ENCODE results near the gene PRRG3.

PRRG3 gene

GRCh38 chrX:151723156-151723760, 28.0 kb downstream of the PRRG3 start:
- Mint-ChIP-seq H3K27me3 (peaks cover 8% of the 10 kb centered on the region), H3K27ac (no peak overlapping the region), H3K4me1 (no peaks in the 10 kb centered on the region), H3K4me3 (no peak overlapping the region), H3K36me3 (no peaks in the 10 kb centered on the region), H3K9me3 (no peaks in the 10 kb centered on the region)
- no peak for ATAC-seq

GRCh38 chrX:151724563-151725337, 29.5 kb downstream of the PRRG3 start:
- no peak for ATAC-seq
- Mint-ChIP-seq H3K4me3 (no peak overlapping the region), H3K27ac (no peak overlapping the region), H3K9me3 (no peaks in the 10 kb centered on the region), H3K27me3 (peaks cover 8% of the 10 kb centered on the region), H3K36me3 (no peaks in the 10 kb centered on the region), H3K4me1 (no peaks in the 10 kb centered on the region)

GRCh38 chrX:151725338-151725614, 30.0 kb downstream of the PRRG3 start:
- Mint-ChIP-seq H3K27me3 (peaks cover 8% of the 10 kb centered on the region), H3K4me3 (no peak overlapping the region), H3K36me3 (no peaks in the 10 kb centered on the region), H3K4me1 (no peaks in the 10 kb centered on the region), H3K9me3 (no peaks in the 10 kb centered on the region), H3K27ac (no peak overlapping the region)
- no peak for ATAC-seq

- Mint-ChIP-seq H3K36me3 (no peaks in the 10 kb centered on the region), H3K27me3 (peaks cover 8% of the 10 kb centered on the region), H3K4me1 (no peaks in the 10 kb centered on the region), H3K9me3 (no peaks in the 10 kb centered on the region), H3K4me3 (no peak overlapping the region), H3K27ac (no peak overlapping the region)
- no peak for ATAC-seq
Measured at GRCh38 chrX:151726751-151727150, 31.5 kb downstream of the PRRG3 start.

- Mint-ChIP-seq H3K4me1 (no peaks in the 10 kb centered on the region), H3K4me3 (no peak overlapping the region), H3K36me3 (no peaks in the 10 kb centered on the region), H3K27me3 (peaks cover 8% of the 10 kb centered on the region), H3K9me3 (no peaks in the 10 kb centered on the region), H3K27ac (no peak overlapping the region)
- no peak for ATAC-seq
Measured at GRCh38 chrX:151727346-151727745, 32.1 kb downstream of the PRRG3 start.

- ATAC-seq = no peak
- no peak overlapping the region for H3K27ac Mint-ChIP-seq
- no peaks in the 10 kb centered on the region for H3K36me3 Mint-ChIP-seq
- peaks cover under 1% of the 10 kb centered on the region for H3K27me3 Mint-ChIP-seq
- no peaks in the 10 kb centered on the region for H3K4me1 Mint-ChIP-seq
- no peak overlapping the region for H3K4me3 Mint-ChIP-seq
- no peaks in the 10 kb centered on the region for H3K9me3 Mint-ChIP-seq
Measured at GRCh38 chrX:151729056-151729725, 33.9 kb downstream of the PRRG3 start.

GRCh38 chrX:151734446-151734845, 39.2 kb downstream of the PRRG3 start, which contains the start of gene CNGA2:
TSS of gene CNGA2 (plus strand) at chrX:151734746. CDS start at chrX:151738484, 3,738 bp downstream.
- no peaks in the 10 kb centered on the region for H3K4me1 Mint-ChIP-seq
- no peaks in the 10 kb centered on the region for H3K9me3 Mint-ChIP-seq
- H3K27me3 Mint-ChIP-seq = peaks cover 6% of the 10 kb centered on the region
- no peaks in the 10 kb centered on the region for H3K36me3 Mint-ChIP-seq
- ATAC-seq = no peak
- H3K4me3 Mint-ChIP-seq = no peak within 1 kb of the TSS
- no peak within 1 kb of the TSS for H3K27ac Mint-ChIP-seq

GRCh38 chrX:151735219-151735618, 40.0 kb downstream of the PRRG3 start:
- Mint-ChIP-seq H3K27ac (no peak overlapping the region), H3K27me3 (peaks cover 6% of the 10 kb centered on the region), H3K4me3 (no peak overlapping the region), H3K4me1 (no peaks in the 10 kb centered on the region), H3K36me3 (no peaks in the 10 kb centered on the region), H3K9me3 (no peaks in the 10 kb centered on the region)
- ATAC-seq = no peak

- no peak for ATAC-seq
- Mint-ChIP-seq H3K27ac (no peak overlapping the region), H3K4me1 (no peaks in the 10 kb centered on the region), H3K4me3 (no peak overlapping the region), H3K27me3 (peaks cover 6% of the 10 kb centered on the region), H3K36me3 (no peaks in the 10 kb centered on the region), H3K9me3 (no peaks in the 10 kb centered on the region)
Measured at GRCh38 chrX:151736685-151737084, 41.4 kb downstream of the PRRG3 start.

- no peak overlapping the region for H3K4me3 Mint-ChIP-seq
- ATAC-seq = no peak
- no peaks in the 10 kb centered on the region for H3K36me3 Mint-ChIP-seq
- H3K4me1 Mint-ChIP-seq = no peaks in the 10 kb centered on the region
- no peaks in the 10 kb centered on the region for H3K9me3 Mint-ChIP-seq
- no peak overlapping the region for H3K27ac Mint-ChIP-seq
- H3K27me3 Mint-ChIP-seq = peaks cover 6% of the 10 kb centered on the region
Measured at GRCh38 chrX:151737494-151737893, 42.2 kb downstream of the PRRG3 start.

- no peak for ATAC-seq
- H3K27ac Mint-ChIP-seq = no peak overlapping the region
- no peaks in the 10 kb centered on the region for H3K36me3 Mint-ChIP-seq
- H3K4me1 Mint-ChIP-seq = no peaks in the 10 kb centered on the region
- H3K9me3 Mint-ChIP-seq = no peaks in the 10 kb centered on the region
- no peak overlapping the region for H3K4me3 Mint-ChIP-seq
- peaks cover 6% of the 10 kb centered on the region for H3K27me3 Mint-ChIP-seq
Measured at GRCh38 chrX:151738751-151739150, 43.5 kb downstream of the PRRG3 start.

GRCh38 chrX:151741606-151742005, 46.3 kb downstream of the PRRG3 start:
- H3K36me3 Mint-ChIP-seq = no peaks in the 10 kb centered on the region
- H3K4me3 Mint-ChIP-seq = no peak overlapping the region
- no peaks in the 10 kb centered on the region for H3K4me1 Mint-ChIP-seq
- no peak overlapping the region for H3K27ac Mint-ChIP-seq
- no peaks in the 10 kb centered on the region for H3K27me3 Mint-ChIP-seq
- no peak for ATAC-seq
- no peaks in the 10 kb centered on the region for H3K9me3 Mint-ChIP-seq

- Mint-ChIP-seq H3K9me3 (no peaks in the 10 kb centered on the region), H3K27ac (no peak overlapping the region), H3K27me3 (no peaks in the 10 kb centered on the region), H3K36me3 (no peaks in the 10 kb centered on the region), H3K4me3 (no peak overlapping the region), H3K4me1 (no peaks in the 10 kb centered on the region)
- no peak for ATAC-seq
Measured at GRCh38 chrX:151742311-151742710, 47.1 kb downstream of the PRRG3 start.

- no peak for ATAC-seq
- no peak overlapping the region for H3K4me3 Mint-ChIP-seq
- H3K27me3 Mint-ChIP-seq = no peaks in the 10 kb centered on the region
- H3K9me3 Mint-ChIP-seq = no peaks in the 10 kb centered on the region
- no peaks in the 10 kb centered on the region for H3K36me3 Mint-ChIP-seq
- H3K4me1 Mint-ChIP-seq = no peaks in the 10 kb centered on the region
- no peak overlapping the region for H3K27ac Mint-ChIP-seq
Measured at GRCh38 chrX:151743651-151744470, 48.6 kb downstream of the PRRG3 start.

- Mint-ChIP-seq H3K9me3 (no peaks in the 10 kb centered on the region), H3K27ac (no peak overlapping the region), H3K36me3 (no peaks in the 10 kb centered on the region), H3K27me3 (peaks cover 2% of the 10 kb centered on the region), H3K4me1 (no peaks in the 10 kb centered on the region), H3K4me3 (no peak overlapping the region)
- ATAC-seq = no peak
Measured at GRCh38 chrX:151745651-151746050, 50.4 kb downstream of the PRRG3 start.

All from stimulated activated memory B cell treated with anti-CD40 and anti-IgM and Interleukin-4, amounts not matched to agents 10 μg/mL and 1 μg/mL and 100 μg/mL, for 72 hours (primary cell).